Measurements from ENCODE around the gene TRPM4. TPM values are rescaled to one million over a fixed set of nuclear protein-coding genes. Genes with fewer than 3 reads are reported as not detected.
A peak's percentile ranks its signal among the peaks of the same experiment; 100 is the strongest.

The TRPM4 gene
- total RNA-seq, 3 donors from 2014 or later (not counting 1 experiment from before 2014, with no cell fraction given) = 0.20 TPM; not detected in 2

DNA sequence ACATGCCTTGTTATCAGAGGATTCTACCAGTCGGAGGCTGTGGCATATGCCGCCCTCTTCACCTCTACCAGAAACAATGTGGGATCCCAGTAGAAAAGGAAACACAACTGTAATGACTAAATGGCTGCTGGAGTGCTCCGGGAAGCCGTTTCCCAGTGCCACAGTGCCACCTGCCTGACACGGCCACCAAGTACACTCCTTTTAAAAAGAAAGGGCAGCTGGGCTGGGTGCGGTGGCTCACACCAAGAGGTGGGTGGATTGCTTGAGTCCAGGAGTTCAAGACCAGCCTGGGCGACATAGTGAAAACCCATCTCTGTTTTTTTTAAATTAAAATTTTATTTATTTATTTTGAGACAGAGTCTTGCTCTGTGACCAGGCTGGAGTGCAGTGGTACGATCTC lies 67.3 kb downstream of the TRPM4 start:
- H3K27ac Mint-ChIP-seq = no peak overlapping the region
- TF ChIP-seq CTCF (IDR thresholded peaks at IDR 0.05) = no peak
- H3K36me3 Mint-ChIP-seq = no peaks in the 10 kb centered on the region
- WGBS (ENCODE audit: insufficient coverage) = 21% methylated on average over 6 of the region's 8 CpGs
- no peak overlapping the region for H3K27ac ChIP-seq (ENCODE audit: low read length)
- H3K4me1 Mint-ChIP-seq = peaks cover 7 to 8% of the 10 kb centered on the region in 2 donors
- H3K27me3 ChIP-seq (ENCODE audit: control insufficient read depth, insufficient read depth, low read length) = no peaks in the 10 kb centered on the region
- no peaks in the 10 kb centered on the region for H3K9me3 Mint-ChIP-seq
- H3K4me3 Mint-ChIP-seq = no peak overlapping the region
- ATAC-seq = peak in 1 of 3 donors; percentile 31
- H3K27me3 Mint-ChIP-seq (ENCODE audit: low read depth in 2 of 2) = peaks cover 0 to 9% of the 10 kb centered on the region in 2 donors
- H3K4me1 ChIP-seq (ENCODE audit: control insufficient read depth, insufficient read depth, low read length) = no peaks in the 10 kb centered on the region
- no peaks in the 10 kb centered on the region for H3K9me3 ChIP-seq (ENCODE audit: control insufficient read depth, insufficient read depth, low read length)
- H3K4me3 ChIP-seq (ENCODE audit: low read length) = no peak overlapping the region
- no peaks in the 10 kb centered on the region for H3K36me3 ChIP-seq (ENCODE audit: control insufficient read depth, insufficient read depth, low read length)
- peak in 1 of 2 donors; percentile 37 for DNase-seq
- intact Hi-C loops (cut with micrococcal nuclease) = no loop called here

DNA sequence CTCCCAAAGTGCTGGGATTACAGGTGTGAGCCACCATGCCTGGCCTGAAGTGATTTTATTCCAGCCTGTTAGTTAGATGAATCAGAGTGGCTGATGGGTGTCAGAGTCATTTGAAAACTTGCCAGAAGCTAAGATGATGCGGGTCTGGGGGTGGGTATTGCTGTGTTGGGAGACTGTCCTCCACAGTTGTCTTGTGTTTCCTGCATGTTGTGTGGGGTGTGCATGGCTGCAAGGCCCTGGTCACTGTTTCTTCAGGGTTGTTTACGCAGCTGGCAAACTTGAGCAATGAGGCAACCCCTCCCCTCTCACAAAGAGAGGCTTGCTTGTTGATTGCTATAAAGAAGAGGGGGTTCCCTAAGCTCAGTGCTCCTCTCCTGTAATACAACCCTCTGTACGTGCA lies 71.8 kb downstream of the TRPM4 start:
- Histone ChIP-seq H3K9me3 (ENCODE audit: control insufficient read depth, insufficient read depth, low read length) (no peaks in the 10 kb centered on the region), H3K4me3 (ENCODE audit: low read length) (no peak overlapping the region), H3K27me3 (ENCODE audit: control insufficient read depth, insufficient read depth, low read length) (no peaks in the 10 kb centered on the region), H3K36me3 (ENCODE audit: control insufficient read depth, insufficient read depth, low read length) (no peaks in the 10 kb centered on the region), H3K4me1 (ENCODE audit: control insufficient read depth, insufficient read depth, low read length) (peaks cover 5% of the 10 kb centered on the region), H3K27ac (ENCODE audit: low read length) (no peak overlapping the region)
- WGBS (ENCODE audit: insufficient coverage) = 81% methylated on average over 2 of the region's 3 CpGs
- peaks cover 7 to 12% of the 10 kb centered on the region in 2 donors for H3K4me1 Mint-ChIP-seq
- H3K27ac Mint-ChIP-seq = no peak overlapping the region
- no peaks in the 10 kb centered on the region for H3K36me3 Mint-ChIP-seq
- H3K4me3 Mint-ChIP-seq = no peak overlapping the region
- H3K9me3 Mint-ChIP-seq = no peaks in the 10 kb centered on the region
- no peak for TF ChIP-seq CTCF (IDR thresholded peaks at IDR 0.05)
- intact Hi-C loops (cut with micrococcal nuclease) = no loop called here
- no peak for DNase-seq
- peaks cover 3 to 13% of the 10 kb centered on the region in 2 donors for H3K27me3 Mint-ChIP-seq (ENCODE audit: low read depth in 2 of 2)
- ATAC-seq = no peak

- no peaks in the 10 kb centered on the region for H3K36me3 ChIP-seq (ENCODE audit: control insufficient read depth, insufficient read depth, low read length)
- H3K36me3 Mint-ChIP-seq = no peaks in the 10 kb centered on the region
- peaks cover 8 to 13% of the 10 kb centered on the region in 2 donors for H3K27me3 Mint-ChIP-seq (ENCODE audit: low read depth in 2 of 2)
- TF ChIP-seq CTCF (IDR thresholded peaks at IDR 0.05) = no peak
- no peaks in the 10 kb centered on the region for H3K27me3 ChIP-seq (ENCODE audit: control insufficient read depth, insufficient read depth, low read length)
- no peak for ATAC-seq
- H3K27ac Mint-ChIP-seq = no peak overlapping the region
- no peaks in the 10 kb centered on the region for H3K9me3 Mint-ChIP-seq
- peaks cover under 1 to 5% of the 10 kb centered on the region in 2 donors for H3K4me1 Mint-ChIP-seq
- no peak overlapping the region for H3K27ac ChIP-seq (ENCODE audit: low read length)
- WGBS (ENCODE audit: insufficient coverage) = 29% methylated on average over 7 of the region's 7 CpGs
- peaks cover 5% of the 10 kb centered on the region for H3K4me1 ChIP-seq (ENCODE audit: control insufficient read depth, insufficient read depth, low read length)
- no peaks in the 10 kb centered on the region for H3K9me3 ChIP-seq (ENCODE audit: control insufficient read depth, insufficient read depth, low read length)
- no peak overlapping the region for H3K4me3 ChIP-seq (ENCODE audit: low read length)
- peak in 1 of 2 donors; percentile 34 for DNase-seq
- H3K4me3 Mint-ChIP-seq = no peak overlapping the region
- intact Hi-C loops (cut with micrococcal nuclease) = no loop called here
These were observed 73.8 kb downstream of the TRPM4 start for GRCh38 chr19:49231389-49231788.

DNA sequence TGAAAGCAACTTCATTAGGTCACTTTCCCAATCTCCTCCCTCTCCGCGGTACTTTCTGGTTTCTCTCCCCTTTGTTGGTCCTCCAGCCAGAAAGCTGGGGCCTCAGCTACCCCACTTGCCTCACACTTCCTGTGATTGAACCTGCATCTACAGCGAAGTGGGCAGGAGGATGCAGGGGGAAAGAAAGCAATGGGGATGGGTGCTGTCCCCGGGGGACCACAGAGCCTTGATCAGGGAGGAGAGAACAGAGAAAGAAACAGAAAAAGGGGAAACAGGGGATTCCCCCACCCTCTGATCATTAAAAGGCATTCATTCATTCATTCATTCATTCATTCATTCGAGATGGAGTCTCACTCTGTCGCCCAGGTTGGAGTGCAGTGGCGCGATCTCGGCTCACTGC lies 74.2 kb downstream of the TRPM4 start:
- Histone ChIP-seq H3K27me3 (ENCODE audit: control insufficient read depth, insufficient read depth, low read length) (no peaks in the 10 kb centered on the region), H3K36me3 (ENCODE audit: control insufficient read depth, insufficient read depth, low read length) (no peaks in the 10 kb centered on the region), H3K9me3 (ENCODE audit: control insufficient read depth, insufficient read depth, low read length) (no peaks in the 10 kb centered on the region), H3K4me3 (ENCODE audit: low read length) (no peak overlapping the region), H3K27ac (ENCODE audit: low read length) (no peak overlapping the region), H3K4me1 (ENCODE audit: control insufficient read depth, insufficient read depth, low read length) (peaks cover 5% of the 10 kb centered on the region)
- Mint-ChIP-seq H3K36me3 (no peaks in the 10 kb centered on the region), H3K27me3 (ENCODE audit: low read depth in 2 of 2) (peaks cover 8 to 13% of the 10 kb centered on the region in 2 donors), H3K27ac (no peak overlapping the region), H3K4me1 (peaks cover 0 to 4% of the 10 kb centered on the region in 2 donors), H3K4me3 (no peak overlapping the region), H3K9me3 (no peaks in the 10 kb centered on the region)
- TF ChIP-seq CTCF (IDR thresholded peaks at IDR 0.05) = no peak
- WGBS (ENCODE audit: insufficient coverage) = 47% methylated on average over 8 of the region's 9 CpGs
- intact Hi-C loops (cut with micrococcal nuclease) = no loop called here
- no peak for ATAC-seq
- DNase-seq = peak in 1 of 2 donors; percentile 15

All from natural killer cell (primary cell).